HL-60 (cell line): Measurements from ENCODE around the gene TXNRD2.

Source experiments
- CTCF ChIP-seq: IDR thresholded peaks from one replicate; pipeline ENCODE4 v1.5.1; 2011; ENCODE audit warnings: low read length, control low read depth, inconsistent platforms; ENCODE audit not compliant: insufficient read depth
- REST ChIP-seq: IDR thresholded peaks from 2 replicates; pipeline ENCODE4 v1.6.1; 2012; ENCODE audit warnings: low read depth; ENCODE audit not compliant: insufficient replicate concordance

- TF ChIP-seq CTCF (no peak), REST (no peak)
Measured at GRCh38 chr22:19852177-19852781, 89.3 kb downstream of the TXNRD2 start.
